ENCODE data around the gene ELP1.

Gene ELP1

GRCh38 chr9:108882052-108882888 is 51.7 kb downstream of the ELP1 start:
- DNase-seq (ENCODE audit: low read depth, low spot score), result no peak

- DNase-seq (ENCODE audit: low read depth, low spot score), result no peak
These were observed 53.1 kb downstream of the ELP1 start for GRCh38 chr9:108880738-108881316.

- no peak for DNase-seq (ENCODE audit: low read depth, low spot score)
These were observed 56.4 kb downstream of the ELP1 start for GRCh38 chr9:108877524-108877923.

- no peak for DNase-seq (ENCODE audit: low read depth, low spot score)
These were observed 57.5 kb downstream of the ELP1 start for GRCh38 chr9:108876425-108876824.

- no peak for DNase-seq (ENCODE audit: low read depth, low spot score)
These were observed 59.7 kb downstream of the ELP1 start for GRCh38 chr9:108874058-108874788.

DNA sequence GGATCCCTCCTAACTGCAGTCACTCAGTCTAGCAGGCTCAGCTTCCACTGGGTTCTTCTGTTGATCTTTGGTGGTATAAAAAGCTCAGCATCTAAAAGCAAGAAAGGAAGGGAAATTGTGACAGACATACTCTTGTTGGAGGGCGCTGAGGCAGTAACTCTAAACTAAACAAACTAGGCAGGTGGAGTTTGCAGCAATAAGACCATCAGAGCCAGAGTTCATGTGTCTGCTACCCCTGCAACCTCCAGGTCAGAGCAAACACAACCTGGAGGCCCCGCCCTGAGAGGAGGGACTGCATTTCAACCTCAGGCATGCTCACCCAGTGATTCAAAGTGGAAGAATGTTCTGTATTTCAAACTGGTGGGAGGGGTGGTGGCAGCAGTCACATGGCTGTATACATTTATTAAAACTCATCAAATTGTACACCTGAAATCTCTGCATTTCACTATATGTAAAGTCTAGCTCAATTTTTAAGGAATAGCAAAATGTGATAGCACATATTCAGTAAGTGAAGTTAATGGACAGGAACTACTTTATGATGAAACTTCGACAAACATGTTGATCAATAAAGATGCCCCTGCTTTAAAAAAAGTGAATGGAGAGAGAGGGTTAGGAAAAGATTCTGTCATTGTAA is 64.7 kb downstream of the ELP1 start:
- DNase-seq (ENCODE audit: low read depth, low spot score), result no peak

DNA sequence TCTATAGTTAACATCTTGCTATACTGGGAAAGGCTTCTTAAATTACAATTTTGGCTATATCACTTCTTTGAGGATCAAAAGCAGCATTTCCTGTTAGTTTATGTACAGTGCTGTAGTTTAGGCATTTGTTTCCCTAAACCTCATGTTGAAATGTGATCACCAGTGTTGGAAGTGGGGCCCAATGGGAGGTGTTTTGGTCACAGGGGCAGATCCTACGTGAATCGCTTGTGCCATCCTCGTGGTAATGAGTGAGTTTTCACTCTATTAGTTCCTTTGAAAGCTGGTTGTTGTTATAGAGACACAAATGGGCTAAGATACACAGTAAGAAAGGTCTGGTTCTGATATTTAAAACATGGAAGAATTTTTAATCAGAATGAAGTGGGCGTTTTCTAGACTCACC is 66.1 kb downstream of the ELP1 start:
- DNase-seq (ENCODE audit: low read depth, low spot score), result no peak

DNA sequence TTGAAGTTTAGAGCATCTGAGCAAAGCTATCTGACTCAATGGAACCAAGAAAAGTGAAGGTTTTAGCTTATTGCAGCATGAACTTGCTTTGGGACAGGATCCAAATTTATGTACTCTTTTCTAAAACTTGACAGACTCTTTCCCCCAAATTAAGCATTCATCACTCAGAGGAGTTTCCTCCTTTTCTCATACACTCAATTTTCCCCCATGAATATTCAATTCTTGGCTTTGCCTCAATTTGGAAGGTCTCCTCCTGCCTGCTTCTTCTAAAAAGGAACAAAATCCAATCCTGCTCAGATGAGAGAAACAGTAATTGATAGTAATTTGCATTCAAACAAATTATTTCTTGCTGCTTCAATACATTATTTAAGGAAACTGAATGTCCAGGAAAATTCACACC is 66.8 kb downstream of the ELP1 start:
- DNase-seq (ENCODE audit: low read depth, low spot score), result no peak

DNA sequence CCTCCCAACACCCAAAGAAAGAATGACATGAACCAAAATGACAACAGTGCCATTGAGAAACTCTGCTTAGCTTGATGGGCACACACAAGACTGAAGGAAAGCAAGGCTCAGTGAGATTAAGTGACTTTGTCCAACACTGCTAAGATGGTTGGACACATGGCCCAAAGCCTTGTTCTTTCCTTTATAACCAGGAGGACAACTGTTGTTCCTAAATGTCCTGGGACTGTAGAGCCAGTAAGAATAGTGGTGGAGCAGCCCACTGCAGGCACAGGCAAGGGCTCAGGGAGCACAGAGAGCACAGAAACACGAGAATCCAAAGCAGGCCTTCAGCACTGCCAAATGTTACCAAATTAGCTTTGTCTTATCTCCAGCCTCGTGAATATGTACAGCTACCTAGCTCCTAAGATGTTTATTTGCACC is 67.9 kb downstream of the ELP1 start:
- no peak for DNase-seq (ENCODE audit: low read depth, low spot score)

- DNase-seq (ENCODE audit: low read depth, low spot score), result no peak
These were observed 68.9 kb downstream of the ELP1 start for GRCh38 chr9:108865037-108865436.

DNA sequence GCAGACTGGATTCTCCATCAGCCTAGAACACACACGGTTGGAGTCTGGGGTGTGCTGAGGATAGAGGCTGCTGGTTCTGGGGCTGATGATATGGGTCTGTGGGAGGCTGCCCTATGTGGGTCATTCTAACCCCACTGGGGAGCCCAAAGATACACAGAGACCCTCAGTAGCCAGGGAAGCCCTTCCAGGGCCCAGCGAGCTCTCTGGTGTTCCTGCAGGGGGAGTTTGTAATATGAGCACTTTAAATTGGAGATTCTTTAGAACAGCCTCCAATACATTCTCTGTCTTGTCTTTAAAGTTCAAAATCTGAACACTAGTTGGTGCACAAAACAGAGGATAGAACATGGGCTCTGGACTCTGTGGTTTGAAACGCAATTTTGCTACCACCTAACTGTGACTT is 69.5 kb downstream of the ELP1 start:
- DNase-seq (ENCODE audit: low read depth, low spot score), result no peak

- no peak for DNase-seq (ENCODE audit: low read depth, low spot score)
These were observed 70.0 kb downstream of the ELP1 start for GRCh38 chr9:108863891-108864290.

DNA sequence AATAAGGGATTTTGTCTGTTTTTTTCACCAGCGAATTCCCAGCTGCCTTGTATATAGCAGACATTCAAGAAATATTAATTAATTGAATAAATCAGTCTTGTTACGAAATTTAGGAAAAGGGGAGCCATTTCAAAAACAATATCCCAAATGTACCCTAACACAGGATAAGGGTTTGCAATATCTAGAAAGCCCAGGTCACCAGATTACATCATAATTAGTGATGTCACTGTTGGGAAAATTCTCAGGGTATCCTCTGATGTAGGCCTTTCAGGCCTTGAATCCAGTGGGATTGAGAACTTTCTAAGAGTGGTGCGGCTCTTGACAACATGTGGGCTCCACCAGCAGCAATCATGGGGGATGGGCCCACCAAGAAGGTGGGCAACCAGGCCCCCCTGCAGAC is 71.9 kb downstream of the ELP1 start, which contains the start of gene ACTL7A:
Gene ACTL7A, plus strand, starts transcription at position 270 of the 400 bp plus-strand sequence. Its CDS starts 57 bp downstream, at position 327.
- DNase-seq (ENCODE audit: low read depth, low spot score), result no peak

- no peak for DNase-seq (ENCODE audit: low read depth, low spot score)
These were observed 72.5 kb downstream of the ELP1 start for GRCh38 chr9:108861464-108861863.

DNA sequence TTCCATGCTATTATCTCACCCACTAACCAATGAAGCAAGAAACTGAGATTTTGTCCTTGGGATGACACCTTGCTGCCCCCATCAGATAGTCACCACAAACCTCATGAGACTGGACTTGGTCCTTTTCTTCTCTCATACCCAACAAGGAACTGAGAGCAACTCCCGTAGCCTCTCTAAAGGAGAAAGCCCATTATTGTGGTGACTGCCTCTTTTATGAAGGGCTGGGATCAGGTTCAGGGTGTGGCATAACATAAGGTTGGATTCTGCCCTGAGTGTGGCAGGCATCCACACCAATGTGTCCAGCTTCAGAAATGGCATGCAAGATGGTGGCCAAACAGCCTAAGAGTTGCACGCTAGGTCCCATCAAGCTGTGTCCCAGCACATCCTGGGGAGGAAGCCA is 73.2 kb downstream of the ELP1 start:
- no peak for DNase-seq (ENCODE audit: low read depth, low spot score)

DNA sequence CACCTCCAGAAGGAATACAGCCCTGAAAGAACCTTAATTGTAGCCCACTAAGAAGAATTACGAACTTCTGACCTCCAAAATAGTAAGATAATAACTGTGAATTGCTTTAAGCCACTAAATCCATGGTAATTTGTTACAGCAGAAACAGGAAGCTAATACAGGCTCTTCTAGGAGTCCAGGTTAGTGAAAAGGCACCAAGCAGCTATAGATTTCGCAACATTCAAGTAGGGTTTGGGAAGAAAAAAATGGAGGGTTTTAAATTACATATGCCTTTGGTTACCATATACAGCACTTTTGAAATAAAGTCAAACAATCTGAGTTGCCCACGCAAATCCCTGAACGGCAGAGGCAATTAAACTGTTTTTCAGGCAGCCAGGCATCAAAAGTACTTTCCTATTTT is 73.6 kb downstream of the ELP1 start:
- no peak for DNase-seq (ENCODE audit: low read depth, low spot score)

GRCh38 chr9:108859459-108860114 is 74.3 kb downstream of the ELP1 start:
- no peak for DNase-seq (ENCODE audit: low read depth, low spot score)

- no peak for DNase-seq (ENCODE audit: low read depth, low spot score)
These were observed 76.4 kb downstream of the ELP1 start for GRCh38 chr9:108857572-108857971.

GRCh38 chr9:108855888-108856287 is 78.0 kb downstream of the ELP1 start, which contains the start of gene ACTL7B:
Gene ACTL7B, minus strand, starts transcription at chr9:108855986. Its CDS starts 56 bp downstream, at chr9:108855930.
- DNase-seq (ENCODE audit: low read depth, low spot score), result no peak

DNA sequence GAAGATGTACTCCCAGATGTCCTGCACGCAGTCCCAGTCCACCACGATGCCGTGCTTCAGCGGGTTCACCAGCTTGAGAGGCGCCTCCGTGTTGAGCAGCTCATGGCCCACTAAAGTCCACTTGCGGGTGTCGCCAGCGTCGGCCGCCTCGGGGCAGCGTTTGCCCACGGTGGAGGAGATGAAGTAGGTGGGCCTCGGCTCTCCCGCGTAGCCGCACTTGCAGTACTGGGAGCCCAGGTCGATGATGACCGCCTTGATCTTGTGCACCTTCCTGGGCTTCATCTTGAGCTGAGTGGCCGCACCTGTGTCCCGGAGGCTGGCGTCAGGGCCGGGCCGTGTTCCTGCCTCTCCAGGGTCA is 78.4 kb downstream of the ELP1 start:
- DNase-seq (ENCODE audit: low read depth, low spot score), result no peak

All from smooth muscle cell of the brain vasculature (primary cell).